OCI-LY7 (cell line): ENCODE data around the gene TMEM255B. TPM values are rescaled to one million over a fixed set of nuclear protein-coding genes. Genes with fewer than 3 reads are reported as not detected.

Source experiments
- BruUV-seq: library from RNA; stranded (reverse); fragments of 400-500 nt; replicated peaks from 2 replicates; lab custom pipeline; 2021; lab: Mats Ljungman, UMichigan
- CTCF ChIA-PET: fragments of 300-600 bp; sonication (Branson Sonifier 250); formaldehyde crosslinking; loops from one replicate; lab custom pipeline; 2022; ENCODE audit warnings: antibody characterized with exemption; ENCODE audit not compliant: unreplicated experiment; lab: Charles Lee
- POLR2A ChIA-PET: fragments of 300-600 bp; sonication (Branson Sonifier 250); formaldehyde crosslinking; loops from one replicate; lab custom pipeline; 2022; ENCODE audit warnings: antibody characterized with exemption; lab: Charles Lee
- DNase-seq: peaks from one replicate; pipeline ENCODE4 v3.0.0-alpha.2; 2015; ENCODE audit warnings: low spot score
- H2AFZ ChIP-seq: fragments of 200-600 bp; sonication (generic), shearing (Covaris generic); 2 replicates; pipeline ENCODE4 v1.6.1; 2014; ENCODE audit warnings: mild to moderate bottlenecking, antibody characterized with exemption, low read length, moderate library complexity
- H3K27ac ChIP-seq: fragments of 200-600 bp; sonication (generic); 2 replicates; pipeline ENCODE4 v1.5.1; 2014; ENCODE audit warnings: mixed run types, low read depth, mild to moderate bottlenecking, moderate library complexity, low read length, inconsistent platforms; ENCODE audit not compliant: poor library complexity, severe bottlenecking
- H3K36me3 ChIP-seq: fragments of 200-600 bp; sonication (generic); 2 replicates; pipeline ENCODE4 v1.6.1; 2014; ENCODE audit warnings: mild to moderate bottlenecking, antibody characterized with exemption, low read length, moderate library complexity, mixed read lengths; ENCODE audit not compliant: insufficient read depth
- H3K4me1 ChIP-seq: fragments of 200-600 bp; sonication (generic); 2 replicates; pipeline ENCODE4 v1.5.1; 2014; ENCODE audit warnings: mild to moderate bottlenecking, low read length; ENCODE audit not compliant: insufficient read depth, poor library complexity, severe bottlenecking
- H3K4me2 ChIP-seq: fragments of 200-600 bp; sonication (generic); 2 replicates; pipeline ENCODE4 v1.6.1; 2014; ENCODE audit warnings: mild to moderate bottlenecking, low read length
- H3K4me3 ChIP-seq: fragments of 200-600 bp; sonication (generic); 2 replicates; pipeline ENCODE4 v1.5.1; 2014; ENCODE audit warnings: mild to moderate bottlenecking, low read depth, low read length; ENCODE audit not compliant: poor library complexity, severe bottlenecking
- H3K79me2 ChIP-seq: fragments of 200-600 bp; sonication (generic); 2 replicates; pipeline ENCODE4 v1.6.1; 2016; ENCODE audit warnings: low read depth, mild to moderate bottlenecking, low read length, moderate library complexity, mixed read lengths; ENCODE audit not compliant: insufficient read depth
- H3K9me2 ChIP-seq: fragments of 200-600 bp; sonication (generic); 2 replicates; pipeline ENCODE4 v1.6.1; 2016; ENCODE audit warnings: mild to moderate bottlenecking, low read length, mixed read lengths; ENCODE audit not compliant: insufficient read depth
- H3K9me3 ChIP-seq: fragments of 200-600 bp; sonication (generic); 2 replicates; pipeline ENCODE4 v1.6.1; 2014; ENCODE audit warnings: mild to moderate bottlenecking, mixed run types, low read length, mixed read lengths
- H4K20me1 ChIP-seq: fragments of 200-600 bp; sonication (generic); 2 replicates; pipeline ENCODE4 v1.6.1; 2014; ENCODE audit warnings: mild to moderate bottlenecking, antibody characterized with exemption, low read length, moderate library complexity, mixed read lengths; ENCODE audit not compliant: insufficient read depth
- EZH2phosphoT487 ChIP-seq: fragments of 200-600 bp; sonication (generic); IDR thresholded peaks from 2 replicates; pipeline ENCODE4 v1.6.1; 2018; ENCODE audit warnings: low read depth, borderline replicate concordance, mild to moderate bottlenecking, mixed run types, antibody characterized with exemption, low read length, moderate library complexity, mixed read lengths
- intact Hi-C: fragments of 100-400 bp; cut with micrococcal nuclease; formaldehyde crosslinking; loops from one replicate; pipeline ENCODE4 v1.10.0; 2022; ENCODE audit not compliant: unreplicated experiment
- total RNA-seq, 2 experiments: library from RNA; depleted of rRNA in 1 of 2; stranded (reverse); fragments of >200 nt in 1 of 2; shearing (Covaris generic) in 1 of 2; gene quantifications; 2 replicates each; pipeline ENCODE4 v1.2.3, GENCODE V29; 2014 to 2022
- TF ChIP-seq, protein P1 (sequence below): fragments of 200-600 bp; sonication (generic); conservative IDR thresholded peaks from 2 replicates; pipeline ENCODE4 v1.5.1; 2014; ENCODE audit warnings: mild to moderate bottlenecking, antibody characterized with exemption, low read length, moderate library complexity, mixed read lengths

The TMEM255B gene
- total RNA-seq, 2 experiments from 2014 or later, result 2.6 to 6.8 TPM

DNA sequence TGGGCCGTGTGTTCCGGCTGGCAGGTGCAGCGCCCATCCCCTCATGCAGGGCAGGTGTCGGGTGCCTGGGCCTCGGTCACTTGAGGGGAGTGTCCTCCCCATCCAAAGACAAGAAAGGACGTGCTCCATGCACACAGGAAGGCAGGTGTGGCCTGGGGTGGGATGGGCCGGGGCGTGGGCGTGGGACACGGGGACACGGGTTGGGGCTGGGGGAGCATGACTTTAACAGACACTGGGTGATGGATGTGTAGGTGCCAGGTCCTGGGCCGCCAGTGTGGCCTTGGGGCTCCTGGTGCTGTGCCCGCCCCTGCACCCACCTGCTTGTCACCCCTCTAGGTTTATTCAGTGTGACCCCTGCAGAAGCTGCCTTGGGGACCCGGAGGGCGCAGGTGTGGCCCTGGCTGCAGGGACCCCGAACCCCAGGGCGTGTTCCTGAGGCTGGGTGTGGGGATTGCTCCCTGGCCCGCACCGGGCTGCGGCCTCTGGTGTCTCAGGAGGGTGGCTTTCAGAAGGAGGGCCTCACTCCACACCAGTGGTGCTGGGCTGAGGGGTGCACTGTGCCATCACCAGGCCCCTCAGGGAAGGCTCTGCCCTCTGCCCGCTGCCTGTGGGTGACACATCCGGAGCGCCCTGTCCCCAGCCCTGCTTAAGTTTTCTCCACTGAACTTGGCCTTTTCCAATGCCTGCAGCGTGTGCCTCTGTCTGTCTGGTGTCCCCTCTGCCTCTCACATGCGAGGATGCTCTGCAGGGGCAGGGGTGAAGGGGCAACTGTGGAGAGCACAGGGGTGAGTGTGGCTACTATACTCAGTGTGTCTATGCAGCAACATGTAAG is 5.2 kb downstream of the TMEM255B start:
- Histone ChIP-seq H3K79me2 (no peaks in the 10 kb centered on the region), H3K4me2 (no peak overlapping the region), H3K36me3 (no peaks in the 10 kb centered on the region), H3K27ac (no peak overlapping the region), H4K20me1 (no peaks in the 10 kb centered on the region), H3K4me3 (no peak overlapping the region), H3K9me3 (no peaks in the 10 kb centered on the region), H3K4me1 (no peaks in the 10 kb centered on the region), H3K9me2 (no peaks in the 10 kb centered on the region), H2AFZ (no peak overlapping the region)
- BruUV-seq, result no TSS peak
- ChIA-PET POLR2A (no interaction called here), CTCF (no interaction called here)
- intact Hi-C loops, result no loop called here
- TF ChIP-seq, protein P1, sequence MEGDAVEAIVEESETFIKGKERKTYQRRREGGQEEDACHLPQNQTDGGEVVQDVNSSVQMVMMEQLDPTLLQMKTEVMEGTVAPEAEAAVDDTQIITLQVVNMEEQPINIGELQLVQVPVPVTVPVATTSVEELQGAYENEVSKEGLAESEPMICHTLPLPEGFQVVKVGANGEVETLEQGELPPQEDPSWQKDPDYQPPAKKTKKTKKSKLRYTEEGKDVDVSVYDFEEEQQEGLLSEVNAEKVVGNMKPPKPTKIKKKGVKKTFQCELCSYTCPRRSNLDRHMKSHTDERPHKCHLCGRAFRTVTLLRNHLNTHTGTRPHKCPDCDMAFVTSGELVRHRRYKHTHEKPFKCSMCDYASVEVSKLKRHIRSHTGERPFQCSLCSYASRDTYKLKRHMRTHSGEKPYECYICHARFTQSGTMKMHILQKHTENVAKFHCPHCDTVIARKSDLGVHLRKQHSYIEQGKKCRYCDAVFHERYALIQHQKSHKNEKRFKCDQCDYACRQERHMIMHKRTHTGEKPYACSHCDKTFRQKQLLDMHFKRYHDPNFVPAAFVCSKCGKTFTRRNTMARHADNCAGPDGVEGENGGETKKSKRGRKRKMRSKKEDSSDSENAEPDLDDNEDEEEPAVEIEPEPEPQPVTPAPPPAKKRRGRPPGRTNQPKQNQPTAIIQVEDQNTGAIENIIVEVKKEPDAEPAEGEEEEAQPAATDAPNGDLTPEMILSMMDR, result no peak
- no peak for TF ChIP-seq EZH2phosphoT487
- DNase-seq, result no peak

DNA sequence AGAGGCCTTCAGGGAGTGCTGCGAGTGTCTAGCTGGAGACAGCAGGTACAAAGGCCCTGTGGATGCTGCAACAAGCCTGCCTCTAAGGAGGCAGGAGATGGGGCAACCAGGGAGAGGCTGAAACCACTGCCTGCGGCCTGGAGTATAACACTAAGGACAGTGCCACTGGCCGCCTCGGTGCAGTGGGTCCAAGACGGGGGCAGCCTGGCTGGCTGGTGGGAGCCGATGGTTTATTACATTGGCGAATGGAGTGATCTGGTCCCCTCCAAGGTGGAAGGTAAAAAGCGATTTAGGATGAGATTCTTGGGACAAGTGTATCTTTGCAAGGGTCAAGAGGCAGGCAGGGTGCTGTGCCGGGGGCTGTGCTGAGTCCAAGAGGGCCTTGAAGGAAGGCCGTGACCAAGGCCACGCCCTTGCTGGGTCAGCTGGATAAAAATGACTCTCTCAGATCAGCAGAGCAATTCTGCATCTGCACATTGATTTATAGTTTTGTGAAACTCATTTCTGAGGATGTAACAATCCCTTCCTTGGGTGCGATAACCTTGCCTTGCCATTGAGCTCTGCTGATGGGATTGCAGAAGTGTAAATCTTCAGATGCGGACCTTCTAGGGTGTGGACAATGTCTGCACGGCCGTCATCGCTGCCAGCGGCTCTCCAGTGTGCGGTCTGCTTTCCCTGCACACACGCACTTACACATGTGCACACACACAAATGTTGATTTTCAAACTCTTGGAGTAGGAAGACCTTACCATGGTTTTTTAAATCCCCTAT is 6.0 kb downstream of the TMEM255B start:
- Histone ChIP-seq H3K27ac (no peak overlapping the region), H3K4me2 (no peak overlapping the region), H3K4me3 (no peak overlapping the region), H4K20me1 (no peaks in the 10 kb centered on the region), H3K9me3 (no peaks in the 10 kb centered on the region), H3K36me3 (no peaks in the 10 kb centered on the region), H3K79me2 (no peaks in the 10 kb centered on the region), H3K4me1 (no peaks in the 10 kb centered on the region), H3K9me2 (no peaks in the 10 kb centered on the region), H2AFZ (no peak overlapping the region)
- POLR2A ChIA-PET, result no interaction called here
- no peak for TF ChIP-seq EZH2phosphoT487
- TF ChIP-seq, protein P1, result no peak
- CTCF ChIA-PET, result no interaction called here
- intact Hi-C loops, result no loop called here
- DNase-seq, result no peak
- no TSS peak for BruUV-seq

DNA sequence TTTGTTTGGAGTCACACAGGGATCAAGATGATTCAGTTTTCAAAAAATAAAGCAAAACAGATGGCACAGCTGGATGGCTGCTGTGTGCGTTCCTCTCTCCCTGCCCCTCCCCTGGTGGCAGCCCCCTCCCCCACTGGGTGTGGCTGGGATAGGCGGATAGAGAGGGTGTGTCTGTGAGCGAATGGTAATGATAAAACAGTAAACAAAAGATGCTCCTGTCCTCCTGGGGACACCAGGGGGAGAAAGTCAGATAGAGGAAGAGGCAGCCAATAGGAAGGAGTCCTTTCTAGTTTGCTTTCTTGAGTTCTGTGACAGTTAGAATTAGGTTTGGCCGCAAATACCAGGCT is 6.5 kb downstream of the TMEM255B start:
- Histone ChIP-seq H3K4me3 (no peak overlapping the region), H3K4me2 (no peak overlapping the region), H3K9me3 (no peaks in the 10 kb centered on the region), H2AFZ (no peak overlapping the region), H3K79me2 (no peaks in the 10 kb centered on the region), H3K36me3 (no peaks in the 10 kb centered on the region), H3K9me2 (no peaks in the 10 kb centered on the region), H4K20me1 (no peaks in the 10 kb centered on the region), H3K27ac (no peak overlapping the region), H3K4me1 (no peaks in the 10 kb centered on the region)
- POLR2A ChIA-PET, result no interaction called here
- CTCF ChIA-PET, result no interaction called here
- no peak for TF ChIP-seq EZH2phosphoT487
- TF ChIP-seq, protein P1, result no peak
- intact Hi-C loops, result no loop called here
- DNase-seq, result no peak
- BruUV-seq, result no TSS peak
